NCI-H146 (cell line): Measurements from ENCODE around the gene SMIM13.
"Not testable (repeated sequence)": the region's sequence is repeated elsewhere in the genome, so short reads cannot be mapped to it uniquely, and the experiment has no call there.

Experiments used
- DNase-seq: peaks from one replicate; lab custom pipeline; 2025; lab: John Stamatoyannopoulos, UW

The SMIM13 gene

GRCh38 chr6:11083956-11084355, 9.7 kb upstream of the SMIM13 start:
- no peak for DNase-seq

GRCh38 chr6:11085758-11086435, 7.7 kb upstream of the SMIM13 start:
- no peak for DNase-seq

- not testable (repeated sequence) for DNase-seq
These were observed 6.4 kb upstream of the SMIM13 start for GRCh38 chr6:11087141-11087812.

DNA sequence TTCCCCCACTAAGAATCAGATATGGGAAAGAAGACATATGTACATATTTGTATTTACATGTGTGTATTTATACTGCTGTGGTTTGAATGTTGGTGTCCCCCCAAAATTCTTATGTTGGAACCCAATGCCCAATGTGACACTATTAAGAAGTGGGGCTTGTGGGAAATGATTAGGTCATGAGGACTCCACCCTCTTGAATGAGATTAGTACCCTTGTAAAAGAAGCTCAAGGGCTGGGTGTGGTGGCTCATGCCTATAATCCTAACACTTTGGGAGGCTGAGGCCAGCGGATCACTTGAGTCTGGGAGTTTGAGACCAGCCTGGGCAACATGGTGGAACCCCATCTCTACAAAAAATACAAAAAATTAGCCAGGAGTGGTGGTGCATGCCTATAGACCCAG, 3.9 kb upstream of the SMIM13 start:
- no peak for DNase-seq

DNA sequence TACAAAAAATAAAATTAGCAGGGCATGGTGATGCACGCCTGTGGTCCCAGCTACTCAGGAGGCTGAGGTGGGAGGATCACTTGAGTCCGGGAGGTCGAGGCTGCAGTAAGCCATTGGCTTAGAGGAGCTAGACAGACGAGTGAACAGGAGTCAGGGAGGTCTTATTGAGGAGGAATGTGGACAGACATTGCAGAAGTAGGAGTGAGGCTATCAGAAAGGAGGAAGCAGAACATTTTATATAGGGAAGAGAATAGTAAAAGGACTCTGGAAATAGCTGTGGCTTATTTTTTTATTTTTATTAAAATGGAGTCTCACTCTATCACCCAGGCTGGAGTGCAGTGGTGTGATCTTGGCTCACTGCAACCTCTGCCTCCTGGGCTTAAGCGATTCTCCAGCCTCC, 2.5 kb upstream of the SMIM13 start:
- not testable (repeated sequence) for DNase-seq

GRCh38 chr6:11092668-11093375, 812 bp upstream of the SMIM13 start:
- DNase-seq, result peak; percentile 74

- no peak for DNase-seq
These were observed 333 bp upstream of the SMIM13 start for GRCh38 chr6:11093376-11093625.

GRCh38 chr6:11094411-11094851, 797 bp downstream of the SMIM13 start:
- peak; percentile 71 for DNase-seq

DNA sequence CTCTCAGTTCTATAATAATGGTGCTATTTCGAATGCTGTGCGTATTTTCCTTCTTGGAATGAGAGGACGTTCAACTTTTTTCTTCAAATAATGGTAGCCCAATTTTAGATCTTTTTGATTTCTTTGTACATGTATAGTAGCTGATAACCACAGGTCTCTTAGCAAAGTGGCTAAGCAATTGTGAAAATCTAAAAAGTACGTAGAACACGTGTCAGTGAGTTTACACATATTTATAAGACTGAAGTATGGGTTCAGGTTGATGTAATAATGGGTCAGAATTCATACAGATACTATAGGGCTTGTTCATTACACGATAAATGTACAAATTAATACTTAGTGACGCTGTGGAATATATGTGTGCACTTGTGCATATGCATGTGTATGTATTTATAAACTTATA, 1.3 kb downstream of the SMIM13 start:
- DNase-seq, result no peak

DNA sequence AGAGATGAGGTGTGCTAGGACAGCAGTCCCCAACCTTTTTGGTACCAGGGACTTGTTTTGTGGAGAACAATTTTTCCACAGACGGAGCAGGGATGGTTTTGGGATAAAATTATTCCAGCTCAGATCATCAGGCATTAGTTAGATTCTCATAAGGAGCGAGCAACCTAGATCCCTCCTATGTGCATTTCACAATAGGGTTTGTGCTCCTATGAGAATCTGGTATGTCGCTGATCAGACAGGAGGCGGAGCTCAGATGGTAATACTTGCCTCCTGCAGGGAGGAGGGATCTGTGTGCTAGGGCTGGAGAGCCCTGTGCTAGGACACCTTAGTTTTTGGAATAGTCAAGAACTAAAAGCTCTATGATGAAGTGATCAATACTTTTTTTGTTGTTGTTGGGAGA, 2.5 kb downstream of the SMIM13 start:
- peak; percentile 15 for DNase-seq

GRCh38 chr6:11097476-11097875, 3.8 kb downstream of the SMIM13 start:
- no peak for DNase-seq

GRCh38 chr6:11098004-11098403, 4.4 kb downstream of the SMIM13 start:
- no peak for DNase-seq

DNA sequence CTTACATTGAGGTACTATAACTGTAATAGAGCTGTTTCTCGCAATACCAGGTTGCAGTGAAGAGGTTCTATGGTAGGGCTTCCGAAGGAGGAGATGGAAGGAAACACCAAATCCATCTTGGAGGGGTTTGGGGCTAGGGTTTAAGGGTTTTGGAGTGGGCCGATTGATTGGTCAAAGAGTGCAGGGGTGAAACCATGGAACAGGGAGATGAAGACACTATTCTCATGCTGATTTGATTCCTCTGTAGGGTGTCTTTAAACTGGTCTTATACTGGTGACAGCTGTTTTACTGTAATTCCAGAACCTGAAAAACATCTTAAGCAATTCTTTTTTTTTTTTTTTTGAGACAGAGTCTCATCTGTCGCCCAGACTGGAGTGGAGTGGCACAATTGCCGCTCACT, 7.8 kb downstream of the SMIM13 start:
- no peak for DNase-seq

- DNase-seq, result no peak
These were observed 9.4 kb downstream of the SMIM13 start for GRCh38 chr6:11103065-11103464.

DNA sequence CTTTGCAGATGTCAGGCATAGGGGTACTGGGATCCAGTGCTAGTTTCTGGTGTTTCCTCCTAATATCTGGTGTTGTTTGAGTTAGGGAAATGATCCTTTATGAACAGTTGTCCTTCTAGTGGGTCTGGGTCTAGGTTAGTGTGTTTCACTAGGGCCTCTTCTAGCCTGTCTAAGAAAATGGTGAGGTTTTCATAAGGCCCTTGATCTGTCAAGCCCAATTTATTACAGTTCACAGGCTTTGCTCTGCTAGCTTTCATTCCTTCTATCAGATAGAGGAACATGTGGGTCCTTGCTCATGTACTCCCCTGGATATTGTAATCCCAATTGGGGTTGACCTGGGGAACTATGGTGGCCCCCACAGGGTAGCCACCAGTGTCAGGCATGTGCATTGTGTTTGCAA, 15.1 kb downstream of the SMIM13 start:
- DNase-seq, result no peak

DNA sequence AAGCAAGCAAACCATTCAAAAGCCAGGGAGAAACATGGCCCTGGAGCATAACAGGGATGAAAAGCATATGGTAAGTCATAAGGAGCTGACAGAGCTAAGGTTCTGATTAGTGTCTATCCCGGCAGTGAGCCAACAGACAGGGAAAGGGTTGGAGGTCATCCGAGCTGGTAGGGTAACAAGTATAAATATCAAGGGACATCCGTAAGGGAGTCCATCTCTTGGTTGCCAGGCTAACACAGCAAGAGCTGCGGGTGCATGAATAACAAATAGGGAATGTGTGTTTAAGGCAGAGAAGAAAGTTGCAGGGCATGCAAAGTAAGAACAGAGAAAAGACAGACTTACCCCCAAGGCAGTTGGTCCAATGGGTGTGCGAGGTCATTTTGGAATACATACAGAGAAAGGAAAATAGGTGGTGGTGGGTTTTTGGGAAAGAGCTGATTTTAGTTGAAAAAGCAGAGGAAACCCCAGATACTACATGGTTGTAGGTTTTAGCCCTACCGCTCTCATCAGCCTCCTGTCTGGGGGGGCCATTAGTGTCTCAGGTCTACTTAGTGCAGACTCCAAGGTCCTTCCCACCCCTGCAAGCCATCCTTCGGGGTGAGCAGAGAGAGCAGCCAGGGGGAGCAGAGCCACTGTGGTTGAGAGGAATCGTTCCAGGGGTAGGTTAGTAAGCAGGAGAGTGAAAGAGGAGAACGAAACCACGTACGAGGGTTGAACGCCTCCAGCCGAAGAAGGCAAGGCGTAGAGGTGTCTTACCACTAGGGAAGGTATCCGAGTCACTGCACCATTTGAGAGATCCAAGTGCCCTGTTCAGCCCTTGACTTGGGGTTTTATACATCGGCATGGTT, 17.5 kb downstream of the SMIM13 start, which contains the start of gene ERVFRD-1:
TSS of gene ERVFRD-1 (minus strand) at position 805 of the 848 bp plus-strand sequence. CDS start 6,415 bp downstream, outside the sequence.
- DNase-seq, result no peak

GRCh38 chr6:11111769-11112437, 18.3 kb downstream of the SMIM13 start:
- no peak for DNase-seq

DNA sequence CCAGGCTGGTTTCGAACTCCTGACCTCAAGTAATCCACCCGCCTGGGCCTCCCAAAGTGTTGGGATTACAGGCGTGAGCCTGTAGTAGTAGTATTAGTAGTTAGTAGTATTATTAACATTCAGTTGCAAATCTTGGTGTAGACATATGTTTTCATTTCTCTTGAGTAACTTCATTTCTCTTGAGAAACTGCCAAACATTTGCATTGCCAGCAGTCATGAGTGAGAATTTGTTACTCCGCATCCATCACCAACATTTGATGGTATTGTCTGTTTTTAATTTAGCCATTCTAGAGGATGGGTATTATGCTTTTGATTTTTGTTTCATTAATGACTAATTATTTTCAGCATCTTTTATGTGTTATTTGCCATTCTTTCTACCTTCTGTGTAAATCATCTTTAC, 19.4 kb downstream of the SMIM13 start:
- DNase-seq, result no peak

DNA sequence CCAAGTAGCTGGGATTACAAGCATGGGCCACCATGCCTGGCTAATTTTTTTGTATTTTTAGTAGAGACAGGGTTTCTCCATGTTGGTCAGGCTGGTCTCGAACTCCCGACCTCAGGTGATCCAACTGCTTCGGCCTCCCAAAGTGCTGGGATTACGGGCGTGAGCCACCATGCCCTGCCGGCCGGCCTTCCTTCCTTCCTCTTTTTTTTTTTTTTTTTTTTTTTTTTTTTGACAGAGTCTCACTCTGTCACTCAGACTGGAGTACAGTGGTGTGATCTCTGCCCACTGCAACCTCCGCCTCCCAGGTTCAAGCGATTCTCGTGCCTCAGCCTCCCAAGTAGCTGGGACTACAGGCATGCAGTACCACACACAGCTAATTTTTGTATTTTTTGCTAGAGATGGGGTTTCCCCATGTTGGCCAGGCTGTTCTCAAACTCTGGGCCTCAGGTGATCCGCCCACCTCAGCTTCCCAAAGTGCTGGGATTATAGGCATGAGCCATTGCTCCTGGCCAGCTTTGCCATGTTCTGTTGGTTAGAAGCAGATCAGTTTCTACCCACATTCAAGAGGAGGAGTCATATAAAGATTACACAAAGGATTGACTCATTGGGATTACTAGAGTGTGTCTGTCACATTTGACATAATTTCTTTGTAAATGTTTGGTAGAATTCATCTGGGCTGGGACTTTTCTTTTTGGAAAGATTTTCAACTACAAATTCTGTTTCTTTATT, 22.3 kb downstream of the SMIM13 start:
- DNase-seq, result not testable (repeated sequence)

GRCh38 chr6:11120271-11121005, 26.8 kb downstream of the SMIM13 start:
- peak; percentile 18 for DNase-seq
